OCI-LY3 (cell line): Measurements from ENCODE around the gene PITX3.

Experiments
- H2AFZ ChIP-seq: fragments of 200-600, 300-600 bp; shearing (Covaris generic); 2 replicates; pipeline ENCODE4 v1.6.0; 2014; ENCODE audit warnings: antibody characterized with exemption, low read depth, low read length
- H3K27ac ChIP-seq: fragments of 200-600, 300-600 bp; sonication (generic); 2 replicates; pipeline ENCODE4 v1.5.1; 2014; ENCODE audit warnings: mild to moderate bottlenecking, low read length, moderate library complexity, mixed read lengths
- H3K27me3 ChIP-seq: fragments of 200-600, 300-600 bp; sonication (generic); 2 replicates; pipeline ENCODE4 v1.6.1; 2014; ENCODE audit warnings: low read depth, low read length, mixed read lengths
- H3K36me3 ChIP-seq: fragments of 200-600, 300-600 bp; sonication (generic); replicated peaks from 2 replicates; pipeline ENCODE3; 2014; ENCODE audit warnings: low read depth, low read length, mixed read lengths
- H3K4me1 ChIP-seq: fragments of 300-600, 200-600 bp; sonication (generic); 2 replicates; pipeline ENCODE4 v1.6.1; 2014; ENCODE audit warnings: low read length, mixed read lengths
- H3K4me2 ChIP-seq: fragments of 200-600, 300-600 bp; sonication (generic); 2 replicates; pipeline ENCODE4 v1.6.1; 2014; ENCODE audit warnings: low read length, mixed read lengths
- H3K4me3 ChIP-seq: fragments of 300-600, 200-600 bp; sonication (generic); 2 replicates; pipeline ENCODE4 v1.5.1; 2014; ENCODE audit warnings: antibody characterized with exemption, mild to moderate bottlenecking, low read length, moderate library complexity
- H3K79me2 ChIP-seq: fragments of 300-600, 200-600 bp; shearing (Covaris generic); 2 replicates; pipeline ENCODE4 v1.6.1; 2014; ENCODE audit warnings: mild to moderate bottlenecking, low read length, mixed read lengths
- H3K9ac ChIP-seq: fragments of 300-600, 200-600 bp; shearing (Covaris generic); 2 replicates; pipeline ENCODE4 v1.6.0; 2014; ENCODE audit warnings: mild to moderate bottlenecking, low read length, moderate library complexity
- H3K9me3 ChIP-seq: fragments of 200-600, 300-600 bp; shearing (Covaris generic); 2 replicates; pipeline ENCODE4 v1.6.1; 2014; ENCODE audit warnings: low read length, mixed read lengths; ENCODE audit not compliant: insufficient read depth
- H4K20me1 ChIP-seq: fragments of 200-600, 300-600 bp; sonication (generic); 2 replicates; pipeline ENCODE4 v1.6.1; 2016; ENCODE audit warnings: low read length, mixed read lengths; ENCODE audit not compliant: insufficient read depth
- CTCF ChIP-seq: fragments of 200-600, 300-600 bp; sonication (generic); IDR thresholded peaks from 2 replicates; pipeline ENCODE4 v1.5.1; 2014; ENCODE audit warnings: antibody characterized with exemption, low read length, low read depth
- EZH2phosphoT487 ChIP-seq: fragments of 200-600 bp; shearing (Covaris generic); IDR thresholded peaks from 2 replicates; pipeline ENCODE4 v1.6.1; 2018; ENCODE audit warnings: antibody characterized with exemption, mixed run types, low read depth

Gene PITX3

GRCh38 chr10:102241444-102242117 lies at the start of gene PITX3:
Gene PITX3, minus strand, starts transcription at chr10:102241512. Its CDS starts 9,432 bp downstream, at chr10:102232080.
- Histone ChIP-seq H3K36me3 (no peaks in the 10 kb centered on the region), H4K20me1 (peaks cover 6% of the 10 kb centered on the region; the same call in 1 of the 2 replicates), H3K4me1 (peaks cover 10% of the 10 kb centered on the region), H3K4me2 (no peak within 1 kb of the TSS), H3K9ac (no peak within 1 kb of the TSS), H3K27me3 (no peaks in the 10 kb centered on the region), H3K27ac (no peak within 1 kb of the TSS), H3K79me2 (peaks cover 12% of the 10 kb centered on the region), H3K9me3 (no peaks in the 10 kb centered on the region), H2AFZ (no peak within 1 kb of the TSS), H3K4me3 (no peak within 1 kb of the TSS)
- TF ChIP-seq EZH2phosphoT487 = no peak
- TF ChIP-seq CTCF = no peak

GRCh38 chr10:102289840-102290239 lies 48.5 kb upstream of the PITX3 start:
- Histone ChIP-seq H3K36me3 (no peaks in the 10 kb centered on the region), H4K20me1 (peaks cover 6% of the 10 kb centered on the region; the same call in 1 of the 2 replicates), H3K4me3 (no peak overlapping the region), H3K4me1 (no peaks in the 10 kb centered on the region), H3K27ac (no peak overlapping the region), H3K9me3 (no peaks in the 10 kb centered on the region), H3K9ac (no peak overlapping the region), H3K27me3 (no peaks in the 10 kb centered on the region), H2AFZ (no peak overlapping the region), H3K79me2 (peaks cover 4% of the 10 kb centered on the region; the same call in 1 of the 2 replicates), H3K4me2 (no peak overlapping the region)
- TF ChIP-seq EZH2phosphoT487 (no peak), CTCF (no peak)

- Histone ChIP-seq H2AFZ (no peak overlapping the region), H3K9ac (no peak overlapping the region), H3K27me3 (no peaks in the 10 kb centered on the region), H3K4me1 (no peaks in the 10 kb centered on the region), H3K4me2 (no peak overlapping the region), H3K4me3 (no peak overlapping the region), H3K79me2 (peaks cover 4% of the 10 kb centered on the region; the same call in 1 of the 2 replicates), H3K36me3 (no peaks in the 10 kb centered on the region), H3K9me3 (no peaks in the 10 kb centered on the region), H3K27ac (no peak overlapping the region), H4K20me1 (peaks cover 6% of the 10 kb centered on the region; the same call in 1 of the 2 replicates)
- no peak for TF ChIP-seq CTCF
- no peak for TF ChIP-seq EZH2phosphoT487
Measured at GRCh38 chr10:102289356-102289755, 48.0 kb upstream of the PITX3 start.

- Histone ChIP-seq H2AFZ (no peak overlapping the region), H3K4me2 (no peak overlapping the region), H3K79me2 (peaks cover 4% of the 10 kb centered on the region; the same call in 1 of the 2 replicates), H3K36me3 (no peaks in the 10 kb centered on the region), H3K9ac (no peak overlapping the region), H4K20me1 (peaks cover 6% of the 10 kb centered on the region; the same call in 1 of the 2 replicates), H3K4me1 (no peaks in the 10 kb centered on the region), H3K4me3 (no peak overlapping the region), H3K9me3 (no peaks in the 10 kb centered on the region), H3K27me3 (no peaks in the 10 kb centered on the region), H3K27ac (no peak overlapping the region)
- TF ChIP-seq EZH2phosphoT487 (no peak), CTCF (no peak)
Measured at GRCh38 chr10:102287991-102288390, 46.7 kb upstream of the PITX3 start.
